HG02588 (cell line): ENCODE results near the gene SSR3.
"Not testable (repeated sequence)": the region's sequence is repeated elsewhere in the genome, so short reads cannot be mapped to it uniquely, and the experiment has no call there.

Source experiments
- ATAC-seq: cut with Tn5 transposase; IDR thresholded peaks from one replicate; pipeline ENCODE4 v1.9.1; 2021; ENCODE audit warnings: mild to moderate bottlenecking, moderate library complexity; ENCODE audit not compliant: unreplicated experiment

Gene SSR3

GRCh38 chr3:156576651-156577348, 21.9 kb upstream of the SSR3 start:
- no peak for ATAC-seq

GRCh38 chr3:156576051-156576450, 21.1 kb upstream of the SSR3 start:
- ATAC-seq: no peak

GRCh38 chr3:156575641-156576040, 20.7 kb upstream of the SSR3 start:
- no peak for ATAC-seq

GRCh38 chr3:156569881-156570280, 15.0 kb upstream of the SSR3 start:
- ATAC-seq: not testable (repeated sequence)

- ATAC-seq: not testable (repeated sequence)
Observed at GRCh38 chr3:156569016-156569415, 14.1 kb upstream of the SSR3 start.

GRCh38 chr3:156563900-156564682, 9.2 kb upstream of the SSR3 start:
- no peak for ATAC-seq

- ATAC-seq: not testable (repeated sequence)
Observed at GRCh38 chr3:156562486-156562885, 7.6 kb upstream of the SSR3 start.

GRCh38 chr3:156561533-156561932, 6.6 kb upstream of the SSR3 start:
- ATAC-seq: no peak

GRCh38 chr3:156559321-156559720, 4.4 kb upstream of the SSR3 start:
- no peak for ATAC-seq

GRCh38 chr3:156558389-156558788, 3.5 kb upstream of the SSR3 start:
- no peak for ATAC-seq

- no peak for ATAC-seq
Observed at GRCh38 chr3:156554515-156554841, 439 bp downstream of the SSR3 start.

- no peak for ATAC-seq
Observed at GRCh38 chr3:156553705-156554356, 1.1 kb downstream of the SSR3 start.

- no peak for ATAC-seq
Observed at GRCh38 chr3:156552973-156553372, 1.9 kb downstream of the SSR3 start.

GRCh38 chr3:156551746-156552145, 3.2 kb downstream of the SSR3 start:
- ATAC-seq: no peak

- no peak for ATAC-seq
Observed at GRCh38 chr3:156551261-156551660, 3.7 kb downstream of the SSR3 start.

GRCh38 chr3:156548902-156549301, 6.0 kb downstream of the SSR3 start:
- no peak for ATAC-seq

GRCh38 chr3:156548041-156548687, 6.8 kb downstream of the SSR3 start:
- ATAC-seq: no peak

GRCh38 chr3:156547637-156548036, 7.3 kb downstream of the SSR3 start:
- no peak for ATAC-seq

GRCh38 chr3:156543043-156543555, 11.8 kb downstream of the SSR3 start:
- no peak for ATAC-seq

- no peak for ATAC-seq
Observed at GRCh38 chr3:156542101-156543042, 12.5 kb downstream of the SSR3 start.
